CD4-positive, alpha-beta memory T cell (primary cell): ENCODE measurements around the gene SH3PXD2B. TPM values are rescaled to one million over a fixed set of nuclear protein-coding genes. Genes with fewer than 3 reads are reported as not detected.
"Not testable (repeated sequence)": the region's sequence is repeated elsewhere in the genome, so short reads cannot be mapped to it uniquely, and the experiment has no call there.

ENCODE experiments used
- CTCF ChIA-PET: fragments of 350-600 bp; sonication (Branson Sonifier 250); formaldehyde crosslinking; loops from one replicate; lab custom pipeline; 2021; ENCODE audit warnings: inconsistent platforms; ENCODE audit not compliant: partially characterized antibody; lab: Charles Lee
- POLR2A ChIA-PET: fragments of 350-600 bp; sonication (Branson Sonifier 250); formaldehyde crosslinking; loops from one replicate; lab custom pipeline; 2021; ENCODE audit not compliant: partially characterized antibody; lab: Charles Lee
- DNase-seq, 5 donors: peaks; one replicate each; pipeline versions ENCODE4 v3.0.0 to v3.0.0-alpha.2; 2020 to 2022; ENCODE audit warnings: mixed read lengths in 1 of 5
- H3K27ac ChIP-seq: one replicate; pipeline ENCODE4 v1.7.0; 2013; ENCODE audit warnings: low read depth, low read length
- H3K27me3 ChIP-seq: 2 replicates; pipeline ENCODE4 v1.7.0; 2013; ENCODE audit warnings: mild to moderate bottlenecking, low read length, moderate library complexity; ENCODE audit not compliant: insufficient read depth
- H3K36me3 ChIP-seq: 2 replicates; pipeline ENCODE4 v1.7.0; 2013; ENCODE audit warnings: mild to moderate bottlenecking, low read length, moderate library complexity; ENCODE audit not compliant: insufficient read depth
- H3K4me1 ChIP-seq: 2 replicates; pipeline ENCODE4 v1.7.0; 2013; ENCODE audit warnings: mild to moderate bottlenecking, low read length, moderate library complexity; ENCODE audit not compliant: insufficient read depth
- H3K4me3 ChIP-seq, 2 donors: one replicate each; pipeline ENCODE4 v1.7.0; 2013; ENCODE audit warnings: low read length in 2 of 2, mild to moderate bottlenecking in 1 of 2
- H3K9me3 ChIP-seq, 2 donors: one replicate each; pipeline ENCODE4 v1.7.0; 2013; ENCODE audit warnings: low read length in 2 of 2, control low read depth in 1 of 2; ENCODE audit not compliant: control insufficient read depth in 1 of 2
- H3K27ac Mint-ChIP-seq, 7 donors: one replicate each; pipeline ENCODE4 v1.8.0; 2020 to 2021; ENCODE audit warnings: mixed read lengths in 7 of 7, mild to moderate bottlenecking in 6 of 7, inconsistent platforms in 3 of 7, moderate library complexity in 3 of 7
- H3K27me3 Mint-ChIP-seq, 2 donors: one replicate each; pipeline ENCODE4 v1.8.0; 2020 to 2021; ENCODE audit warnings: mixed read lengths in 2 of 2
- H3K36me3 Mint-ChIP-seq, 2 donors: one replicate each; pipeline ENCODE4 v1.8.0; 2020 to 2021; ENCODE audit warnings: mixed read lengths in 2 of 2, inconsistent platforms in 1 of 2, mild to moderate bottlenecking in 1 of 2
- H3K4me1 Mint-ChIP-seq, 4 donors: one replicate each; pipeline ENCODE4 v1.8.0; 2020 to 2021; ENCODE audit warnings: mixed read lengths in 4 of 4, mild to moderate bottlenecking in 1 of 4
- H3K4me3 Mint-ChIP-seq, 8 donors: one replicate each; pipeline ENCODE4 v1.8.0; 2020 to 2021; ENCODE audit warnings: mixed read lengths in 8 of 8, mild to moderate bottlenecking in 7 of 8, moderate library complexity in 6 of 8, inconsistent platforms in 3 of 8
- H3K9me3 Mint-ChIP-seq, 8 donors: one replicate each; pipeline ENCODE4 v1.8.0; 2020 to 2021; ENCODE audit warnings: mixed read lengths in 8 of 8, mild to moderate bottlenecking in 5 of 8, inconsistent platforms in 3 of 8, moderate library complexity in 1 of 8
- intact Hi-C: fragments of 100-400 bp; cut with micrococcal nuclease; formaldehyde crosslinking; loops from one replicate; pipeline ENCODE4 v1.15.1; 2023
- polyA plus RNA-seq, 2 donors: library from polyadenylated mRNA; unstranded; fragments of 300-500 nt; fragmentation: Illumina TruSeq; gene quantifications; one replicate each; pipeline ENCODE4 v1.2.3, GENCODE V29; 2021
- total RNA-seq, 2 experiments: library from RNA; stranded (reverse); gene quantifications; one replicate each; pipeline ENCODE4 v1.2.3, GENCODE V29; 2021

The SH3PXD2B gene
- total and polyA plus RNA-seq, 4 experiments from 2014 or later = 0.19 to 0.38 TPM; not detected in 2

- H3K4me3 Mint-ChIP-seq = no peak overlapping the region
- no peak overlapping the region for H3K27ac Mint-ChIP-seq
- Histone ChIP-seq H3K27ac (no peak overlapping the region), H3K36me3 (no peaks in the 10 kb centered on the region), H3K9me3 (no peaks in the 10 kb centered on the region), H3K4me1 (no peaks in the 10 kb centered on the region), H3K27me3 (no peaks in the 10 kb centered on the region), H3K4me3 (no peak overlapping the region)
- ChIA-PET POLR2A (no interaction called here), CTCF (no interaction called here)
- no peaks in the 10 kb centered on the region for H3K4me1 Mint-ChIP-seq
- H3K36me3 Mint-ChIP-seq = no peaks in the 10 kb centered on the region
- peaks cover 0 to 16% (median 6%) of the 10 kb centered on the region in 8 donors for H3K9me3 Mint-ChIP-seq
- intact Hi-C loops = no loop called here
- peaks cover 12 to 18% of the 10 kb centered on the region in 2 donors for H3K27me3 Mint-ChIP-seq
- DNase-seq = no peak
These were observed 51.0 kb downstream of the SH3PXD2B start for GRCh38 chr5:172403189-172403796.

GRCh38 chr5:172402531-172403188 lies 51.7 kb downstream of the SH3PXD2B start:
- ChIA-PET CTCF (no interaction called here), POLR2A (no interaction called here)
- H3K4me1 Mint-ChIP-seq = no peaks in the 10 kb centered on the region
- no peak overlapping the region for H3K27ac ChIP-seq
- H3K36me3 ChIP-seq = no peaks in the 10 kb centered on the region
- H3K9me3 Mint-ChIP-seq = peaks cover 0 to 23% (median 13%) of the 10 kb centered on the region in 8 donors
- H3K27me3 ChIP-seq = no peaks in the 10 kb centered on the region
- H3K9me3 ChIP-seq = no peaks in the 10 kb centered on the region
- intact Hi-C loops = no loop called here
- peaks cover 13 to 18% of the 10 kb centered on the region in 2 donors for H3K27me3 Mint-ChIP-seq
- H3K36me3 Mint-ChIP-seq = no peaks in the 10 kb centered on the region
- H3K4me3 ChIP-seq = no peak overlapping the region
- H3K4me1 ChIP-seq = no peaks in the 10 kb centered on the region
- no peak for DNase-seq
- no peak overlapping the region for H3K4me3 Mint-ChIP-seq
- H3K27ac Mint-ChIP-seq = no peak overlapping the region

GRCh38 chr5:172402031-172402430 lies 52.3 kb downstream of the SH3PXD2B start:
- DNase-seq, H3K36me3 ChIP-seq, H3K27me3 ChIP-seq, H3K4me3 ChIP-seq, intact Hi-C loops, H3K4me1 ChIP-seq, H3K9me3 ChIP-seq, H3K27ac ChIP-seq, CTCF ChIA-PET, H3K4me3 Mint-ChIP-seq, H3K36me3 Mint-ChIP-seq, H3K27ac Mint-ChIP-seq, H3K4me1 Mint-ChIP-seq, POLR2A ChIA-PET: not testable (repeated sequence)
- Mint-ChIP-seq H3K27me3 (peaks cover 10 to 16% of the 10 kb centered on the region in 2 donors), H3K9me3 (peaks cover 0 to 29% (median 18%) of the 10 kb centered on the region in 8 donors)

GRCh38 chr5:172399826-172400225 lies 54.5 kb downstream of the SH3PXD2B start:
- intact Hi-C loops = no loop called here
- Mint-ChIP-seq H3K9me3 (peaks cover 0 to 42% (median 29%) of the 10 kb centered on the region in 8 donors), H3K4me1 (no peaks in the 10 kb centered on the region)

GRCh38 chr5:172399336-172399735 lies 55.0 kb downstream of the SH3PXD2B start:
- no peak overlapping the region for H3K27ac ChIP-seq
- Mint-ChIP-seq H3K9me3 (peaks cover 0 to 42% (median 30%) of the 10 kb centered on the region in 8 donors), H3K27me3 (peaks cover 10 to 20% of the 10 kb centered on the region in 2 donors), H3K4me1 (no peaks in the 10 kb centered on the region), H3K4me3 (no peak overlapping the region), H3K27ac (no peak overlapping the region), H3K36me3 (peaks cover 0 to 7% of the 10 kb centered on the region in 2 donors)
- DNase-seq = no peak
- POLR2A ChIA-PET = no interaction called here
- no peaks in the 10 kb centered on the region for H3K36me3 ChIP-seq
- no peaks in the 10 kb centered on the region for H3K4me1 ChIP-seq
- intact Hi-C loops = no loop called here
- no peaks in the 10 kb centered on the region for H3K9me3 ChIP-seq
- no peak overlapping the region for H3K4me3 ChIP-seq
- H3K27me3 ChIP-seq = peaks cover 5% of the 10 kb centered on the region
- CTCF ChIA-PET = no interaction called here

More at GRCh38 chr5:172399826-172400225, 54.5 kb downstream of the SH3PXD2B start:
- Histone ChIP-seq H3K27ac (no peak overlapping the region), H3K9me3 (no peaks in the 10 kb centered on the region), H3K27me3 (peaks cover 1% of the 10 kb centered on the region), H3K4me3 (no peak overlapping the region), H3K4me1 (no peaks in the 10 kb centered on the region), H3K36me3 (no peaks in the 10 kb centered on the region)
- no peak for DNase-seq
- ChIA-PET POLR2A (no interaction called here), CTCF (no interaction called here)
- no peak overlapping the region for H3K27ac Mint-ChIP-seq
- peaks cover 8 to 17% of the 10 kb centered on the region in 2 donors for H3K27me3 Mint-ChIP-seq
- H3K36me3 Mint-ChIP-seq = peaks cover 0 to 7% of the 10 kb centered on the region in 2 donors
- no peak overlapping the region for H3K4me3 Mint-ChIP-seq

- H3K4me1 Mint-ChIP-seq, H3K36me3 Mint-ChIP-seq, H3K27ac Mint-ChIP-seq, H3K36me3 ChIP-seq, H3K4me3 ChIP-seq, H3K27me3 ChIP-seq, H3K27ac ChIP-seq, H3K4me3 Mint-ChIP-seq, DNase-seq, intact Hi-C loops, H3K4me1 ChIP-seq, POLR2A ChIA-PET, CTCF ChIA-PET, H3K9me3 ChIP-seq: not testable (repeated sequence)
- Mint-ChIP-seq H3K27me3 (peaks cover 14 to 24% of the 10 kb centered on the region in 2 donors), H3K9me3 (peaks cover 0 to 42% (median 32%) of the 10 kb centered on the region in 8 donors)
These were observed 55.7 kb downstream of the SH3PXD2B start for GRCh38 chr5:172398645-172399044.

- intact Hi-C loops, CTCF ChIA-PET: not testable (repeated sequence)
These were observed 57.3 kb downstream of the SH3PXD2B start for GRCh38 chr5:172396994-172397393.

More at GRCh38 chr5:172396994-172397393, 57.3 kb downstream of the SH3PXD2B start:
- H3K4me1 ChIP-seq, H3K4me1 Mint-ChIP-seq, H3K4me3 ChIP-seq, H3K36me3 Mint-ChIP-seq, H3K4me3 Mint-ChIP-seq, POLR2A ChIA-PET, H3K27ac ChIP-seq, H3K36me3 ChIP-seq, H3K27me3 ChIP-seq, H3K9me3 ChIP-seq, DNase-seq: not testable (repeated sequence)
- H3K9me3 Mint-ChIP-seq = peaks cover 0 to 41% (median 31%) of the 10 kb centered on the region in 8 donors
- H3K27ac Mint-ChIP-seq = peak overlapping the region in 1 of 7 donors; percentile 12
- peaks cover 15 to 22% of the 10 kb centered on the region in 2 donors for H3K27me3 Mint-ChIP-seq
